Measurements from ENCODE around the gene KCNJ9. TPM values are rescaled to one million over a fixed set of nuclear protein-coding genes. Genes with fewer than 3 reads are reported as not detected.

KCNJ9 gene
- total RNA-seq, 1 donor from 2014 or later, result 0.19 TPM

DNA sequence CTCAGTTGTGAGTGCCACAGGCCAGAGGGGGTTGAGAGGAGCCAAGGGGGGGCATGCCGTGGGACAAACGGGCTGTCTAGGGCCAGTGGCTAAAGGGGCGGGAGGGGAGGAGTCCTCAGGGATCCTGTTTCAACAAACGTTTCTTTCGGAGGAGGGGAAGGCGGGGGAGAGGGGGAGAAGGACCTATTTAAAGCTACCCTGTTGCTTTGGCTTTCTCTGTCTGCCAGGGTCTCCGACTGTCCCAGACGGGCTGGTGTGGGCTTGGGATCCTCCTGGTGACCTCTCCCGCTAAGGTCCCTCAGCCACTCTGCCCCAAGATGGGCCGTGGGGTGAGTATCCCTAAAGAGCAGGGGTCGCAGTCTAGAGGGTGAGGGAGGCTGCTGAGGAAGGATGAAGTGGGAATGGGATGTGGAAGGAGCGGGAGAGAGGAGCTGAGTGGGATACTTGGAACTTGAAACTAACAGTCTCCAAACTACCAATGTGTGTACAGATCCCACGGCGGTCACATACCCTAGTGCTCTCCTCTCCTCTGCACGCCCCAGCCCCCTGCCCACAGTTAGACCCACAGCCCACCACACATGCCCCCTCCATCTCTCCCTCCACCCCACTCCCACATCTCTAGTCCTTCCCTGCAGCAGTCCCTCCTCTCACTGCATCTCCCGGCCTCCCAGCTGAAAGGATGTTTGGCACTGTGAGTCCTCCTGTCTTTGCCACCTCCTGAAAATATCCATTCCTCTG, 34.4 kb downstream of the KCNJ9 start, which contains the start of gene ATP1A2:
TSS of gene ATP1A2 (plus strand) at position 215 of the 738 bp plus-strand sequence. CDS start at position 318, 103 bp downstream.
- Mint-ChIP-seq H3K9me3 (no peaks in the 10 kb centered on the region), H3K4me1 (peaks cover 76% of the 10 kb centered on the region), H3K36me3 (ENCODE audit: low read depth) (no peaks in the 10 kb centered on the region), H3K27me3 (ENCODE audit: low read depth) (no peaks in the 10 kb centered on the region), H3K27ac (ENCODE audit: unreplicated experiment) (peak within 1 kb of the TSS; percentile 92), H3K4me3 (peak within 1 kb of the TSS; percentile 92)
- TF ChIP-seq, protein P1, sequence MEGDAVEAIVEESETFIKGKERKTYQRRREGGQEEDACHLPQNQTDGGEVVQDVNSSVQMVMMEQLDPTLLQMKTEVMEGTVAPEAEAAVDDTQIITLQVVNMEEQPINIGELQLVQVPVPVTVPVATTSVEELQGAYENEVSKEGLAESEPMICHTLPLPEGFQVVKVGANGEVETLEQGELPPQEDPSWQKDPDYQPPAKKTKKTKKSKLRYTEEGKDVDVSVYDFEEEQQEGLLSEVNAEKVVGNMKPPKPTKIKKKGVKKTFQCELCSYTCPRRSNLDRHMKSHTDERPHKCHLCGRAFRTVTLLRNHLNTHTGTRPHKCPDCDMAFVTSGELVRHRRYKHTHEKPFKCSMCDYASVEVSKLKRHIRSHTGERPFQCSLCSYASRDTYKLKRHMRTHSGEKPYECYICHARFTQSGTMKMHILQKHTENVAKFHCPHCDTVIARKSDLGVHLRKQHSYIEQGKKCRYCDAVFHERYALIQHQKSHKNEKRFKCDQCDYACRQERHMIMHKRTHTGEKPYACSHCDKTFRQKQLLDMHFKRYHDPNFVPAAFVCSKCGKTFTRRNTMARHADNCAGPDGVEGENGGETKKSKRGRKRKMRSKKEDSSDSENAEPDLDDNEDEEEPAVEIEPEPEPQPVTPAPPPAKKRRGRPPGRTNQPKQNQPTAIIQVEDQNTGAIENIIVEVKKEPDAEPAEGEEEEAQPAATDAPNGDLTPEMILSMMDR (conservative IDR thresholded peaks at IDR 0.05), result no peak
- peak; percentile 33 for DNase-seq (ENCODE audit: low read depth, low spot score)

DNA sequence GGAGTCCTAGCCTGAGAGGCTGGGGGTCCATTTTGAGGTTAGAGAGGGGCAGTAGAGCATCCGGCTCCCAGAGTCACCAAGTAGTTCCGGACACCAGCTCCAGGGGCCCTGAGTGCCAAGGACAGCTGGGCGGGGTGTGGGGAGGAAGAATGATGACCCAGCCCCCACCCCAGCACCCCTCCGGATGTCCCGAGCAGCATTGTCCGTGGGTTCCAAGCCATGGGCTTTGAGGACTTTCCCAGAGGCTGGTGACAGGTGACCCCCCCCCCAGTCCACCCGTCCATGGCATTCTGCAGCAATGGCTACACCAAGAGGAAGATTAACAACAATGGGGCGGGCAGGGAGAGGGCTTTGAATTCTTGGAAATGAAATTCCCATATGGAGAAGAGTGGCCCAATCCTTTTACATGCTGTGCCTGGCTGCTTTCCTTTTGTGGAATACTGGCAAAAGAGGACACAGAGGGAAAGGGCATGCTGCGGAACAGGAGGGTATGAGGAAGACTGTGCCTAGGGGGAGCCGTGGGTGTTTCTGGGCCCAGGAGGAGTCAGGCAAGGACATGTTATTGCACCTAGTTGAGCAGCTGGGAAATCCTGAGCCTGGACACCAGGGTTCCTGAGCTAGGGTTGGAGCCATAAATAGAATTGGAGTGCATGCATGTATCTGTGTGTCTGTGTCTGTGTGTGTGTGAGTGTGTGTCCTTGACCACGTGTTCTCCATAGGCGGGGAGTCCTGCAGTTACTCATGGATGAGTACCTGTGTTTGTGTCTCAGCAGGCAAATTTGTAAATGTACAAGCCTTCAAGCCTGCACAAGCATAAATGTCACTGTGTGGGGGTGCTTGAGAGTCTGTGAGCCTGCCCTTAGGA, 35.2 kb downstream of the KCNJ9 start:
- no peak for DNase-seq (ENCODE audit: low read depth, low spot score)
- H3K4me3 Mint-ChIP-seq, result peak overlapping the region; percentile 92
- peak overlapping the region; percentile 92 for H3K27ac Mint-ChIP-seq (ENCODE audit: unreplicated experiment)
- H3K4me1 Mint-ChIP-seq, result peaks cover 74% of the 10 kb centered on the region
- no peaks in the 10 kb centered on the region for H3K36me3 Mint-ChIP-seq (ENCODE audit: low read depth)
- no peaks in the 10 kb centered on the region for H3K27me3 Mint-ChIP-seq (ENCODE audit: low read depth)
- TF ChIP-seq, protein P1 (conservative IDR thresholded peaks at IDR 0.05), result no peak
- H3K9me3 Mint-ChIP-seq, result no peaks in the 10 kb centered on the region

- peaks cover 69% of the 10 kb centered on the region for H3K4me1 Mint-ChIP-seq
- no peak overlapping the region for H3K27ac Mint-ChIP-seq (ENCODE audit: unreplicated experiment)
Measured at GRCh38 chr1:160117300-160117699, 36.0 kb downstream of the KCNJ9 start.

GRCh38 chr1:160117709-160118183, 36.4 kb downstream of the KCNJ9 start:
- H3K4me1 Mint-ChIP-seq, result peaks cover 64% of the 10 kb centered on the region
- DNase-seq (ENCODE audit: low read depth, low spot score), result no peak
- H3K27me3 Mint-ChIP-seq (ENCODE audit: low read depth), result no peaks in the 10 kb centered on the region
- TF ChIP-seq, protein P1 (conservative IDR thresholded peaks at IDR 0.05), result no peak
- peak overlapping the region; percentile 92 for H3K4me3 Mint-ChIP-seq
- H3K9me3 Mint-ChIP-seq, result no peaks in the 10 kb centered on the region
- peak overlapping the region; percentile 23 for H3K27ac Mint-ChIP-seq (ENCODE audit: unreplicated experiment)
- H3K36me3 Mint-ChIP-seq (ENCODE audit: low read depth), result no peaks in the 10 kb centered on the region

More at GRCh38 chr1:160117300-160117699, 36.0 kb downstream of the KCNJ9 start:
- Mint-ChIP-seq H3K4me3 (peak overlapping the region; percentile 92), H3K27me3 (ENCODE audit: low read depth) (no peaks in the 10 kb centered on the region), H3K36me3 (ENCODE audit: low read depth) (no peaks in the 10 kb centered on the region), H3K9me3 (no peaks in the 10 kb centered on the region)
- TF ChIP-seq, protein P1 (conservative IDR thresholded peaks at IDR 0.05), result no peak
- DNase-seq (ENCODE audit: low read depth, low spot score), result no peak

DNA sequence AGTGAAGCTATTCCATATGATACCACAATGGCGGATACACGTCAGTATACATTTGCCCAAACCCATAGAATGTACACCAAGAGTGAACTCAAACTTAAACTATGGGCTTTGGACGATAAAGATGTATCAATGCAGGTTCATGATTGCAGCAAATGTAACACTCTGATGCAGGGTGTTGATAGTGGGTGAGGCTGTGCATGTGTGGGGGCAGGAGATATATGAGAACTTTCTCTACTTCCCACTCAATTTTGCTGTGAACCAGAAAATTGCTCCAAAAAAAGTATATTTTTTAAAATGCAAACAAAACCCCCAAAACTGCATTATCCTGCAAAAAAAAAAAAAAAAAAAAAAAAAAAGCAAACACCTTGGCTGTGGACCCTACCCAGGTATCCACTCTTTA, 37.6 kb downstream of the KCNJ9 start:
- TF ChIP-seq, protein P1 (conservative IDR thresholded peaks at IDR 0.05), result no peak
- DNase-seq (ENCODE audit: low read depth, low spot score), result no peak
- peak overlapping the region; percentile 92 for H3K4me3 Mint-ChIP-seq
- peaks cover 57% of the 10 kb centered on the region for H3K4me1 Mint-ChIP-seq
- H3K9me3 Mint-ChIP-seq, result no peaks in the 10 kb centered on the region
- no peaks in the 10 kb centered on the region for H3K27me3 Mint-ChIP-seq (ENCODE audit: low read depth)
- no peak overlapping the region for H3K27ac Mint-ChIP-seq (ENCODE audit: unreplicated experiment)
- peaks cover 3% of the 10 kb centered on the region for H3K36me3 Mint-ChIP-seq (ENCODE audit: low read depth)

Data from neural crest cell (in vitro differentiated cells).